Measurements from ENCODE around the gene PPFIBP1. TPM values are rescaled to one million over a fixed set of nuclear protein-coding genes. Genes with fewer than 3 reads are reported as not detected.

The PPFIBP1 gene
- total RNA-seq, 3 donors from 2014 or later (not counting 1 experiment from before 2014, with no cell fraction given): 0.73 to 1.6 (median 1.4) TPM

DNA sequence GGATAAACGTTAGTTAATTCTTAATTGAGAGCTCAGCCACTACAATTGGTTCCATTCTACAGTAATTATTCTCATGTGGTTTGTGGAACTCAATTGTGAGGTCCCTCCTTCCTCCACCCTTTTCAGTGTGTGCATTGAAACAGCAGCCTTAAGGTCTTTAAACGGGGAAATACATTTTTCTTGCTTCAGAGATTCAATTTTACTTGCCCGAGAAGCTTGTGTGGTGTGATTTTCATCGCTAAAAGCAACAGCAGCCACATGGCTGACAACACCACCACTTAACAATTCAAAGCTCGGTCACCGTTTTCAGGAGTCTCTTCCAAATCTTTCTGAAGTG is 733 bp upstream of the PPFIBP1 start:
- Mint-ChIP-seq H3K36me3 (no peaks in the 10 kb centered on the region), H3K27me3 (ENCODE audit: low read depth in 2 of 2) (peaks cover 33 to 41% of the 10 kb centered on the region in 2 donors), H3K4me3 (peak overlapping the region; percentile 97), H3K27ac (peak overlapping the region; percentile 85 to 88), H3K4me1 (peaks cover 12 to 20% of the 10 kb centered on the region in 2 donors), H3K9me3 (no peaks in the 10 kb centered on the region)
- Histone ChIP-seq H3K27me3 (ENCODE audit: control insufficient read depth, insufficient read depth, low read length) (no peaks in the 10 kb centered on the region), H3K9me3 (ENCODE audit: control insufficient read depth, insufficient read depth, low read length) (no peaks in the 10 kb centered on the region), H3K27ac (ENCODE audit: low read length) (peak overlapping the region; percentile 51), H3K4me1 (ENCODE audit: control insufficient read depth, insufficient read depth, low read length) (peaks cover 16% of the 10 kb centered on the region), H3K4me3 (ENCODE audit: low read length) (peak overlapping the region; percentile 55), H3K36me3 (ENCODE audit: control insufficient read depth, insufficient read depth, low read length) (no peaks in the 10 kb centered on the region)
- DNase-seq (no peak), ATAC-seq (peak; percentile 6 to 8 (median 8))
- intact Hi-C loops (cut with micrococcal nuclease): no loop called here
- 2% methylated on average over 6 of the region's 6 CpGs for WGBS (ENCODE audit: insufficient coverage)
- TF ChIP-seq CTCF (IDR thresholded peaks at IDR 0.05): no peak

- intact Hi-C loops (cut with micrococcal nuclease): loop anchor here (2.0 kb wide), 1 partner anchor 186 kb away; the partner anchor contains the start of gene MRPS35
- H3K9me3 Mint-ChIP-seq: no peaks in the 10 kb centered on the region
- no peaks in the 10 kb centered on the region for H3K36me3 Mint-ChIP-seq
- ATAC-seq (no peak), DNase-seq (no peak)
- 0% methylated on average over 4 of the region's 8 CpGs for WGBS (ENCODE audit: insufficient coverage)
- peak overlapping the region; percentile 97 for H3K4me3 Mint-ChIP-seq
- H3K36me3 ChIP-seq (ENCODE audit: control insufficient read depth, insufficient read depth, low read length): no peaks in the 10 kb centered on the region
- peaks cover 30 to 40% of the 10 kb centered on the region in 2 donors for H3K27me3 Mint-ChIP-seq (ENCODE audit: low read depth in 2 of 2)
- H3K27ac Mint-ChIP-seq: no peak overlapping the region
- H3K4me1 ChIP-seq (ENCODE audit: control insufficient read depth, insufficient read depth, low read length): peaks cover 16% of the 10 kb centered on the region
- TF ChIP-seq CTCF (IDR thresholded peaks at IDR 0.05): no peak
- H3K27ac ChIP-seq (ENCODE audit: low read length): no peak overlapping the region
- peaks cover 12 to 20% of the 10 kb centered on the region in 2 donors for H3K4me1 Mint-ChIP-seq
- H3K9me3 ChIP-seq (ENCODE audit: control insufficient read depth, insufficient read depth, low read length): no peaks in the 10 kb centered on the region
- H3K27me3 ChIP-seq (ENCODE audit: control insufficient read depth, insufficient read depth, low read length): no peaks in the 10 kb centered on the region
- peak overlapping the region; percentile 55 for H3K4me3 ChIP-seq (ENCODE audit: low read length)
These were observed 459 bp downstream of the PPFIBP1 start for GRCh38 chr12:27524494-27524835.

- WGBS (ENCODE audit: insufficient coverage): 14% methylated on average over 8 of the region's 16 CpGs
- intact Hi-C loops (cut with micrococcal nuclease): loop anchor here (2.0 kb wide), 1 partner anchor 186 kb away; the partner anchor contains the start of gene MRPS35
- no peak for TF ChIP-seq CTCF (IDR thresholded peaks at IDR 0.05)
- Histone ChIP-seq H3K4me1 (ENCODE audit: control insufficient read depth, insufficient read depth, low read length) (peaks cover 16% of the 10 kb centered on the region), H3K4me3 (ENCODE audit: low read length) (no peak overlapping the region), H3K36me3 (ENCODE audit: control insufficient read depth, insufficient read depth, low read length) (no peaks in the 10 kb centered on the region), H3K27me3 (ENCODE audit: control insufficient read depth, insufficient read depth, low read length) (no peaks in the 10 kb centered on the region), H3K27ac (ENCODE audit: low read length) (no peak overlapping the region), H3K9me3 (ENCODE audit: control insufficient read depth, insufficient read depth, low read length) (no peaks in the 10 kb centered on the region)
- no peak for ATAC-seq
- DNase-seq: peak in 1 of 2 donors; percentile 17
- H3K27ac Mint-ChIP-seq: no peak overlapping the region
- peak overlapping the region; percentile 97 for H3K4me3 Mint-ChIP-seq
- H3K36me3 Mint-ChIP-seq: no peaks in the 10 kb centered on the region
- H3K27me3 Mint-ChIP-seq (ENCODE audit: low read depth in 2 of 2): peaks cover 28 to 34% of the 10 kb centered on the region in 2 donors
- no peaks in the 10 kb centered on the region for H3K9me3 Mint-ChIP-seq
- H3K4me1 Mint-ChIP-seq: peaks cover 12 to 20% of the 10 kb centered on the region in 2 donors
These were observed 1.1 kb downstream of the PPFIBP1 start for GRCh38 chr12:27524839-27525753.

Data from natural killer cell (primary cell).